H1 (cell line): Measurements from ENCODE around the gene COA4. TPM values are rescaled to one million over a fixed set of nuclear protein-coding genes. Genes with fewer than 3 reads are reported as not detected.

Source experiments
- CTCF ChIA-PET: fragments of 300-600 bp; sonication (Branson Sonifier 250); formaldehyde crosslinking; loops from one replicate; lab custom pipeline; 2021; ENCODE audit not compliant: partially characterized antibody; lab: Charles Lee
- POLR2A ChIA-PET: fragments of 300-600 bp; sonication (Branson Sonifier 250); formaldehyde crosslinking; loops from one replicate; lab custom pipeline; 2021; ENCODE audit warnings: inconsistent platforms; ENCODE audit not compliant: partially characterized antibody; lab: Charles Lee
- DNase-seq, 2 experiments: peaks; one replicate each; pipeline versions ENCODE4 v3.0.0 to v3.0.0-alpha.2; 2010 to 2022; ENCODE audit warnings: low spot score in 2 of 2, low read depth in 1 of 2, mixed read lengths in 1 of 2
- FAIRE-seq: peaks from 2 replicates; lab custom pipeline; 2011; peaks lifted over from hg19 to GRCh38; lab: Jason Lieb, UNC
- H2AFZ ChIP-seq: 2 replicates; pipeline ENCODE4 v1.8.1; 2012; ENCODE audit warnings: low read length, inconsistent platforms
- H2AK5ac ChIP-seq: 2 replicates; pipeline ENCODE4 v1.6.1; 2013; ENCODE audit warnings: low read depth, low read length
- H2BK120ac ChIP-seq: replicated peaks from 2 replicates; pipeline ENCODE3; 2013; ENCODE audit warnings: low read depth, low read length, inconsistent platforms
- H2BK12ac ChIP-seq: 2 replicates; pipeline ENCODE4 v1.6.1; 2013; ENCODE audit warnings: low read depth, low read length
- H2BK15ac ChIP-seq: 2 replicates; pipeline ENCODE4 v1.6.1; 2013; ENCODE audit warnings: low read length
- H2BK20ac ChIP-seq: 2 replicates; pipeline ENCODE4 v1.6.1; 2013; ENCODE audit warnings: low read length
- H2BK5ac ChIP-seq: 2 replicates; pipeline ENCODE4 v1.6.1; 2013; ENCODE audit warnings: low read depth, low read length
- H3K14ac ChIP-seq: 2 replicates; pipeline ENCODE4 v1.6.1; 2013; ENCODE audit warnings: inconsistent platforms; ENCODE audit not compliant: insufficient read length
- H3K18ac ChIP-seq: 2 replicates; pipeline ENCODE4 v1.6.1; 2013; ENCODE audit warnings: low read length; ENCODE audit errors: extremely low read depth
- H3K23ac ChIP-seq: 2 replicates; pipeline ENCODE4 v1.6.1; 2013; ENCODE audit warnings: inconsistent platforms; ENCODE audit not compliant: insufficient read length
- H3K23me2 ChIP-seq: 2 replicates; pipeline ENCODE4 v1.6.1; 2013; ENCODE audit warnings: low read depth, low read length
- H3K27ac ChIP-seq: 2 replicates; pipeline ENCODE4 v1.6.1; 2011; ENCODE audit warnings: low read depth, low read length, inconsistent platforms
- H3K27me3 ChIP-seq, 4 experiments: replicated peaks in 1 of 4; 1 replicate in 1 of 4; 2 replicates in 3 of 4; pipeline versions ENCODE4 v1.6.1 to v1.8.1; 2011 to 2013; ENCODE audit warnings: low read length in 3 of 4, mild to moderate bottlenecking in 3 of 4, inconsistent platforms in 2 of 4, mixed read lengths in 2 of 4, moderate library complexity in 1 of 4; ENCODE audit not compliant: control insufficient read depth in 3 of 4, insufficient read depth in 3 of 4; ENCODE audit errors: extremely low read depth in 1 of 4
- H3K36me3 ChIP-seq, 4 experiments: 2 replicates each; pipeline versions ENCODE4 v1.6.1 to v1.8.1; 2011 to 2013; ENCODE audit warnings: mild to moderate bottlenecking in 4 of 4, low read length in 3 of 4, moderate library complexity in 2 of 4, control low read depth in 1 of 4, inconsistent platforms in 1 of 4; ENCODE audit not compliant: insufficient read depth in 4 of 4, control insufficient read depth in 2 of 4
- H3K4ac ChIP-seq: replicated peaks from 2 replicates; pipeline ENCODE3; 2013; ENCODE audit warnings: low read length, low read depth, mixed read lengths, inconsistent platforms; ENCODE audit not compliant: insufficient read length
- H3K4me1 ChIP-seq, 4 experiments: replicated peaks in 1 of 4; 1 replicate in 1 of 4; 2 replicates in 3 of 4; pipeline versions ENCODE4 v1.6.1 to v1.8.1; 2011 to 2013; ENCODE audit warnings: low read length in 3 of 4, inconsistent platforms in 2 of 4, mixed read lengths in 1 of 4; ENCODE audit not compliant: insufficient read depth in 4 of 4, control insufficient read depth in 3 of 4
- H3K4me2 ChIP-seq, 2 experiments: 2 replicates each; pipeline versions ENCODE4 v1.6.1 to v1.8.1; 2011 to 2013; ENCODE audit warnings: low read depth in 2 of 2, low read length in 2 of 2, control low read depth in 1 of 2, inconsistent platforms in 1 of 2, mild to moderate bottlenecking in 1 of 2; ENCODE audit not compliant: insufficient read depth in 1 of 2
- H3K4me3 ChIP-seq, 4 experiments: fragments of 200-600, 300-600 bp in 1 of 4; sonication (generic), shearing (Covaris generic), sonication (Bioruptor Twin) in 1 of 4; 2 replicates each; pipeline versions ENCODE4 v1.5.1 to v1.8.1; 2011 to 2016; ENCODE audit warnings: low read length in 4 of 4, low read depth in 3 of 4, control low read depth in 2 of 4, inconsistent platforms in 2 of 4, mild to moderate bottlenecking in 2 of 4, mixed read lengths in 1 of 4, moderate library complexity in 1 of 4; ENCODE audit not compliant: insufficient read depth in 2 of 4; ENCODE audit errors: extremely low read depth in 1 of 4
- H3K56ac ChIP-seq: replicated peaks from 2 replicates; pipeline ENCODE3; 2013; ENCODE audit warnings: low read depth, mild to moderate bottlenecking, mixed read lengths, low read length, inconsistent platforms; ENCODE audit not compliant: insufficient read length
- H3K79me1 ChIP-seq: 2 replicates; pipeline ENCODE4 v1.6.1; 2013; ENCODE audit warnings: low read depth, low read length, control low read depth
- H3K79me2 ChIP-seq, 2 experiments: 2 replicates each; pipeline versions ENCODE4 v1.6.1 to v1.8.1; 2012 to 2013; ENCODE audit warnings: low read length in 2 of 2, mild to moderate bottlenecking in 2 of 2, inconsistent platforms in 1 of 2; ENCODE audit not compliant: insufficient read depth in 2 of 2, control insufficient read depth in 1 of 2
- H3K9ac ChIP-seq, 4 experiments: replicated peaks in 1 of 4; 1 replicate in 1 of 4; 2 replicates in 3 of 4; pipeline versions ENCODE4 v1.6.1 to v1.8.1; 2011 to 2013; ENCODE audit warnings: low read depth in 3 of 4, low read length in 3 of 4, control low read depth in 2 of 4, mild to moderate bottlenecking in 2 of 4, moderate library complexity in 2 of 4, inconsistent platforms in 1 of 4; ENCODE audit errors: extremely low read depth in 1 of 4
- H3K9me3 ChIP-seq, 2 experiments: 2 replicates each; pipeline versions ENCODE4 v1.6.1 to v1.8.1; 2012 to 2013; ENCODE audit warnings: mild to moderate bottlenecking in 2 of 2, moderate library complexity in 2 of 2, control low read depth in 1 of 2, inconsistent platforms in 1 of 2, low read depth in 1 of 2, low read length in 1 of 2, mixed read lengths in 1 of 2; ENCODE audit not compliant: insufficient read depth in 2 of 2
- H4K20me1 ChIP-seq, 2 experiments: replicated peaks in 1 of 2; 2 replicates each; pipeline versions ENCODE3 to v1.8.1; 2011 to 2013; ENCODE audit warnings: inconsistent platforms in 2 of 2, low read length in 2 of 2, mild to moderate bottlenecking in 1 of 2; ENCODE audit not compliant: insufficient read depth in 2 of 2, control insufficient read depth in 1 of 2
- H4K5ac ChIP-seq: 2 replicates; pipeline ENCODE4 v1.6.1; 2013; ENCODE audit warnings: low read length, low read depth, mixed read lengths, inconsistent platforms; ENCODE audit not compliant: insufficient read length
- H4K8ac ChIP-seq: 2 replicates; pipeline ENCODE4 v1.8.0; 2013; ENCODE audit warnings: mild to moderate bottlenecking, moderate library complexity, low read length, inconsistent platforms; ENCODE audit not compliant: insufficient read depth; ENCODE audit errors: extremely low read depth
- H4K91ac ChIP-seq: replicated peaks from 2 replicates; pipeline ENCODE3; 2013; ENCODE audit warnings: low read length, mixed read lengths, inconsistent platforms; ENCODE audit not compliant: insufficient read length
- POLR2AphosphoS5 ChIP-seq: IDR thresholded peaks from 2 replicates; pipeline ENCODE4 v1.6.1; 2011; ENCODE audit warnings: low read depth, low read length
- WGBS, 2 experiments: shearing (Covaris generic) in 1 of 2; methylation state at CpG; one replicate each; pipeline versions ENCODE4 v1.1.6 to v1.1.7; 2013 to 2015; ENCODE audit warnings: low lambda C conversion rate in 2 of 2, mixed read lengths in 2 of 2, inconsistent platforms in 1 of 2, low coverage in 1 of 2, missing lambda C conversion rate in 1 of 2; ENCODE audit not compliant: insufficient replicate concordance in 2 of 2, insufficient coverage in 1 of 2, insufficient read length in 1 of 2; ENCODE audit errors: extremely low coverage in 1 of 2, missing lambda C conversion rate in 1 of 2; 5-methylcytosine and 5-hydroxymethylcytosine counted together
- polyA plus RNA-seq, 7 experiments: library from polyadenylated mRNA; depleted of rRNA in 3 of 7; stranded (reverse) in 5 of 7; unstranded in 2 of 7; fragments of >200 nt in 5 of 7; fragments of 200-250 nt in 2 of 7; gene quantifications; 1 replicate in 5 of 7; 2 replicates in 1 of 7; 4 replicates in 1 of 7; pipeline versions ENCODE4 v1.2.1 to v1.2.3, GENCODE V29; 2011 to 2013; ENCODE audit warnings: missing spikeins in 2 of 7, mixed read lengths in 2 of 7
- total RNA-seq: library from RNA; stranded (reverse); fragmentation: NEBNext Ultra II Directional; extraction: Animal tissue kit (Norgen Biotek cat#: 25700); gene quantifications from 2 replicates; pipeline ENCODE4 v1.2.1, GENCODE V29; 2021

The COA4 gene
- total and polyA plus RNA-seq, 2 of the 8 experiments (the other 6 are each of a cell fraction or from before 2014, with no cell fraction given) = 177 to 380 TPM

GRCh38 chr11:73860202-73860601, 16.4 kb downstream of the COA4 start:
- Histone ChIP-seq H3K9me3 (no peaks in the 10 kb centered on the region), H4K20me1 (no peaks in the 10 kb centered on the region), H3K23ac (no peak overlapping the region), H3K14ac (no peak overlapping the region), H3K27me3 (no peaks in the 10 kb centered on the region), H3K27ac (no peak overlapping the region), H2BK5ac (no peak overlapping the region), H2BK12ac (no peak overlapping the region), H3K9ac (no peak overlapping the region), H2BK15ac (no peak overlapping the region), H3K23me2 (no peaks in the 10 kb centered on the region), H4K5ac (no peak overlapping the region), H3K79me2 (no peaks in the 10 kb centered on the region), H3K4me3 (no peak overlapping the region), H3K4me2 (no peak overlapping the region), H3K79me1 (no peaks in the 10 kb centered on the region), H2BK20ac (no peak overlapping the region), H4K8ac (no peak overlapping the region), H2BK120ac (no peak overlapping the region), H3K36me3 (peaks cover 2 to 12% (median 4%) of the 10 kb centered on the region in 4 experiments; a peak in 3 of 8 replicates), H3K4ac (no peak overlapping the region), H2AFZ (no peak overlapping the region), H4K91ac (no peak overlapping the region), H3K4me1 (peaks cover 0 to 8% (median 6%) of the 10 kb centered on the region in 4 experiments; a peak in 3 of 7 replicates), H3K56ac (no peak overlapping the region), H2AK5ac (no peak overlapping the region), H3K18ac (no peak overlapping the region)
- ChIA-PET CTCF (interaction anchor here (0.7 kb wide), 1 partner anchor 8 kb away, joined by 3 read pairs; no protein-coding TSS in a partner anchor), POLR2A (interaction anchor here (7.2 kb wide), 1 partner anchor 12 kb away, joined by 55 read pairs; no protein-coding TSS in a partner anchor)
- FAIRE-seq (no peak), DNase-seq (no peak)
- WGBS, 2 experiments = 87% methylated on average over 2 of the region's 2 CpGs; no CpG with 5 or more reads in 1 of the 2 experiments
- TF ChIP-seq POLR2AphosphoS5 = no peak
